ENCODE measurements around the gene RBM47. TPM values are rescaled to one million over a fixed set of nuclear protein-coding genes. Genes with fewer than 3 reads are reported as not detected.
"Not testable (repeated sequence)": the region's sequence is repeated elsewhere in the genome, so short reads cannot be mapped to it uniquely, and the experiment has no call there.

RBM47 gene
- total RNA-seq, 1 experiment from 2014 or later = 0.28 TPM

- Histone ChIP-seq H3K4me1 (ENCODE audit: insufficient read depth, low read length, poor library complexity, severe bottlenecking) (peaks cover 9% of the 10 kb centered on the region), H3K27me3 (replicated peaks; ENCODE audit: insufficient read depth, low read depth, low read length, poor library complexity) (no peaks in the 10 kb centered on the region), H3K36me3 (ENCODE audit: insufficient read depth, low read length, poor library complexity, severe bottlenecking) (no peaks in the 10 kb centered on the region), H3K9me3 (ENCODE audit: low read depth, low read length, poor library complexity, severe bottlenecking) (no peaks in the 10 kb centered on the region), H3K27ac (ENCODE audit: low read depth, low read length, poor library complexity, severe bottlenecking) (no peak overlapping the region), H3K4me3 (ENCODE audit: low read depth, low read length, poor library complexity, severe bottlenecking) (no peak overlapping the region)
- CTCF ChIA-PET = no interaction called here
- TF ChIP-seq CTCF (conservative IDR thresholded peaks at IDR 0.05; ENCODE audit: low read depth, low read length) (no peak), EZH2 (IDR thresholded peaks at IDR 0.05; ENCODE audit: borderline replicate concordance, low read depth, low read length, poor library complexity, severe bottlenecking) (no peak)
- POLR2A ChIA-PET (ENCODE audit: low non-redundant PET) = interaction anchor here (0.6 kb wide), 2 partner anchors 62 to 315 kb away, joined by 3 to 9 read pairs; no protein-coding TSS in a partner anchor
- intact Hi-C loops (cut with micrococcal nuclease; ENCODE audit: unreplicated experiment) = no loop called here
- DNase-seq (ENCODE audit: low spot score) = no peak
- BruUV-seq (replicated peaks) = no TSS peak
These were observed 233.5 kb downstream of the RBM47 start for GRCh38 chr4:40395908-40396793.

GRCh38 chr4:40395166-40395900, 234.3 kb downstream of the RBM47 start:
- Histone ChIP-seq H3K27me3 (replicated peaks; ENCODE audit: insufficient read depth, low read depth, low read length, poor library complexity) (no peaks in the 10 kb centered on the region), H3K27ac (ENCODE audit: low read depth, low read length, poor library complexity, severe bottlenecking) (no peak overlapping the region), H3K36me3 (ENCODE audit: insufficient read depth, low read length, poor library complexity, severe bottlenecking) (no peaks in the 10 kb centered on the region), H3K9me3 (ENCODE audit: low read depth, low read length, poor library complexity, severe bottlenecking) (no peaks in the 10 kb centered on the region), H3K4me3 (ENCODE audit: low read depth, low read length, poor library complexity, severe bottlenecking) (no peak overlapping the region), H3K4me1 (ENCODE audit: insufficient read depth, low read length, poor library complexity, severe bottlenecking) (peaks cover 9% of the 10 kb centered on the region)
- intact Hi-C loops (cut with micrococcal nuclease; ENCODE audit: unreplicated experiment) = no loop called here
- DNase-seq (ENCODE audit: low spot score) = no peak
- ChIA-PET POLR2A (ENCODE audit: low non-redundant PET) (interaction anchor here (0.6 kb wide), 2 partner anchors 61 to 314 kb away, joined by 3 to 9 read pairs; no protein-coding TSS in a partner anchor), CTCF (no interaction called here)
- BruUV-seq (replicated peaks) = no TSS peak
- TF ChIP-seq EZH2 (IDR thresholded peaks at IDR 0.05; ENCODE audit: borderline replicate concordance, low read depth, low read length, poor library complexity, severe bottlenecking) = no peak

GRCh38 chr4:40394236-40394635, 235.4 kb downstream of the RBM47 start:
- H3K4me1 ChIP-seq (ENCODE audit: insufficient read depth, low read length, poor library complexity, severe bottlenecking) = peaks cover 9% of the 10 kb centered on the region
- H3K36me3 ChIP-seq (ENCODE audit: insufficient read depth, low read length, poor library complexity, severe bottlenecking) = no peaks in the 10 kb centered on the region
- no peak overlapping the region for H3K27ac ChIP-seq (ENCODE audit: low read depth, low read length, poor library complexity, severe bottlenecking)
- no TSS peak for BruUV-seq (replicated peaks)
- TF ChIP-seq EZH2 (IDR thresholded peaks at IDR 0.05; ENCODE audit: borderline replicate concordance, low read depth, low read length, poor library complexity, severe bottlenecking) (no peak), CTCF (conservative IDR thresholded peaks at IDR 0.05; ENCODE audit: low read depth, low read length) (no peak)
- H3K27me3 ChIP-seq (replicated peaks; ENCODE audit: insufficient read depth, low read depth, low read length, poor library complexity) = no peaks in the 10 kb centered on the region
- ChIA-PET POLR2A (ENCODE audit: low non-redundant PET) (no interaction called here), CTCF (no interaction called here)
- no peak overlapping the region for H3K4me3 ChIP-seq (ENCODE audit: low read depth, low read length, poor library complexity, severe bottlenecking)
- no peaks in the 10 kb centered on the region for H3K9me3 ChIP-seq (ENCODE audit: low read depth, low read length, poor library complexity, severe bottlenecking)
- intact Hi-C loops (cut with micrococcal nuclease; ENCODE audit: unreplicated experiment) = no loop called here
- DNase-seq (ENCODE audit: low spot score) = no peak

GRCh38 chr4:40392241-40392640, 237.4 kb downstream of the RBM47 start:
- H3K4me3 ChIP-seq (ENCODE audit: low read depth, low read length, poor library complexity, severe bottlenecking); H3K27ac ChIP-seq (ENCODE audit: low read depth, low read length, poor library complexity, severe bottlenecking); H3K9me3 ChIP-seq (ENCODE audit: low read depth, low read length, poor library complexity, severe bottlenecking); DNase-seq (ENCODE audit: low spot score); H3K36me3 ChIP-seq (ENCODE audit: insufficient read depth, low read length, poor library complexity, severe bottlenecking); POLR2A ChIA-PET (ENCODE audit: low non-redundant PET); intact Hi-C loops (cut with micrococcal nuclease; ENCODE audit: unreplicated experiment); CTCF ChIA-PET; H3K27me3 ChIP-seq (replicated peaks; ENCODE audit: insufficient read depth, low read depth, low read length, poor library complexity); H3K4me1 ChIP-seq (ENCODE audit: insufficient read depth, low read length, poor library complexity, severe bottlenecking); BruUV-seq (replicated peaks): not testable (repeated sequence)
